Heart left ventricle (tissue), 16 donors: ENCODE measurements around the gene SBSN. TPM values are rescaled to one million over a fixed set of nuclear protein-coding genes. Genes with fewer than 3 reads are reported as not detected.
A peak's percentile ranks its signal among the peaks of the same experiment; 100 is the strongest.

ENCODE experiments used
- ATAC-seq, 4 donors: fragments of 200-7000 bp; cut with Tn5 transposase; one replicate each; pipeline ENCODE4 v1.9.1; 2020 to 2022; ENCODE audit warnings: moderate library complexity in 4 of 4, mild to moderate bottlenecking in 3 of 4, moderate number of reproducible peaks in 1 of 4
- DNase-seq, 5 donors: peaks; one replicate each; pipeline ENCODE4 v3.0.0-alpha.2; 2020
- H3K27ac ChIP-seq, 12 donors: fragments of 200-600 bp; sonication (generic) in 4 of 12; one replicate each; pipeline versions ENCODE4 v1.5.0 to v1.8.0; 2016 to 2022; ENCODE audit warnings: mild to moderate bottlenecking in 2 of 12
- H3K27me3 ChIP-seq, 9 donors: fragments of 200-600 bp; sonication (generic) in 2 of 9; one replicate each; pipeline versions ENCODE4 v1.5.1 to v1.8.0; 2016 to 2022; ENCODE audit warnings: mild to moderate bottlenecking in 3 of 9
- H3K36me3 ChIP-seq, 9 donors: fragments of 200-600 bp; sonication (generic) in 2 of 9; one replicate each; pipeline versions ENCODE4 v1.5.0 to v1.8.0; 2018 to 2022; ENCODE audit warnings: mild to moderate bottlenecking in 2 of 9
- H3K4me1 ChIP-seq, 12 donors: fragments of 200-600 bp; sonication (generic) in 4 of 12; one replicate each; pipeline versions ENCODE4 v1.5.0 to v1.8.0; 2016 to 2022; ENCODE audit warnings: mild to moderate bottlenecking in 3 of 12
- H3K4me3 ChIP-seq, 12 donors: fragments of 200-600 bp; sonication (generic) in 4 of 12; one replicate each; pipeline versions ENCODE4 v1.5.0 to v1.8.0; 2017 to 2022; ENCODE audit warnings: mild to moderate bottlenecking in 9 of 12, moderate library complexity in 4 of 12
- H3K9me3 ChIP-seq, 12 donors: fragments of 200-600 bp; sonication (generic) in 4 of 12; one replicate each; pipeline versions ENCODE4 v1.5.0 to v1.8.0; 2016 to 2022; ENCODE audit warnings: mild to moderate bottlenecking in 1 of 12
- CTCF ChIP-seq, 12 donors: fragments of 200-600 bp; sonication (generic) in 4 of 12; IDR thresholded peaks; one replicate each; pipeline versions ENCODE4 v1.5.0 to v1.8.0; 2018 to 2022; ENCODE audit warnings: antibody characterized with exemption in 12 of 12, mild to moderate bottlenecking in 5 of 12
- POLR2A ChIP-seq, 2 donors: fragments of 450-650 bp; IDR thresholded peaks; one replicate each; pipeline ENCODE4 v1.6.1; 2017; ENCODE audit warnings: antibody characterized with exemption in 2 of 2, mild to moderate bottlenecking in 2 of 2, moderate library complexity in 2 of 2
- WGBS, 4 donors: extraction: QIAGEN DNeasy Blood & Tissue Kit in 2 of 4; methylation state at CpG; one replicate each; pipeline versions ENCODE4 v1.1.5 to v1.1.7; 2013 to 2018; 5-methylcytosine and 5-hydroxymethylcytosine counted together
- intact Hi-C, 10 donors: fragments of 100-400 bp; cut with DNase I; formaldehyde crosslinking; loops; one replicate each; pipeline versions ENCODE4 v1.11.1 to v1.14.2; 2022
- polyA plus RNA-seq, 2 donors: library from polyadenylated mRNA; stranded (reverse); fragments of 200-250 nt; gene quantifications; one replicate each; pipeline ENCODE4 v1.2.3, GENCODE V29; 2013
- total RNA-seq, 9 donors: library from RNA; depleted of rRNA in 2 of 9; stranded (reverse); fragments of >200 nt in 2 of 9; fragmentation: NEBNext Ultra II Directional in 3 of 9; extraction: Animal tissue kit (Norgen Biotek cat#: 25700) in 3 of 9; gene quantifications; one replicate each; pipeline versions ENCODE4 v1.1.0 to v1.2.4, GENCODE V29; 2016 to 2023
- donor health status: ischemic (EF 13 %, LVEDD 7.1; RV severe dilation, severe dysfunction).
- donor health status: healthy with polysubstance abuse.
- donor health status: DM: no; HTN: yes; CAD: no.
- donor health status: DM: no; HTN: no; CAD: no.
- donor health status: ischemic (EF 25% LVEDD 6.9; RV normal size, moderate dysfunction).
- donor health status: ischemic (EF 25% LVEDD 5.7; RV mildly dilated, moderate dysfunction).
- donor health status: healthy.
- donor health status: DM: yes; HTN: yes; CAD: no.
- donor health status: ischemic (EF 35%, LVEDD 5.7; RV mildly dilated, moderate dysfunction).
- donor health status: nonischemic (EF 11% LVEDD 7.7; RV severe dilation, severe dysfunction).
- donor health status: DM: yes; HTN: yes; CAD: no.
- donor health status: PGD.
- donor health status: ischemic (EF 29% LVEDD 5.4; RV normal size, mild dysfunction).
- donor health status: nonischemic (EF 23%, LVEDD 6.1; RV moderate dilation, normal function).

SBSN gene
- total and polyA plus RNA-seq, 11 donors, result not detected

- H3K27me3 ChIP-seq, result peaks cover 8 to 48% (median 23%) of the 10 kb centered on the region in 9 donors
- H3K9me3 ChIP-seq, result no peaks in the 10 kb centered on the region
- TF ChIP-seq CTCF (IDR thresholded peaks at IDR 0.05), result no peak
- TF ChIP-seq POLR2A (IDR thresholded peaks at IDR 0.05), result no peak
- H3K4me3 ChIP-seq, result no peak overlapping the region
- ATAC-seq, result no peak
- no peaks in the 10 kb centered on the region for H3K36me3 ChIP-seq
- 79 to 85% (median 82%) methylated on average over 16 of the region's 16 CpGs for WGBS, 4 donors
- intact Hi-C loops, result no loop called here
- no peak for DNase-seq
- no peak overlapping the region for H3K27ac ChIP-seq
- peaks cover 0 to 14% (median 4%) of the 10 kb centered on the region in 12 donors for H3K4me1 ChIP-seq
These were observed 28.9 kb upstream of the SBSN start for GRCh38 chr19:35556846-35557538.

- intact Hi-C loops, result no loop called here
- WGBS, 4 donors, result 84 to 87% (median 87%) methylated on average over 9 of the region's 9 CpGs
- ATAC-seq (no peak), DNase-seq (no peak)
- H3K9me3 ChIP-seq, result no peaks in the 10 kb centered on the region
- peaks cover 0 to 14% (median 4%) of the 10 kb centered on the region in 12 donors for H3K4me1 ChIP-seq
- no peak overlapping the region for H3K27ac ChIP-seq
- no peak for TF ChIP-seq POLR2A (IDR thresholded peaks at IDR 0.05)
- TF ChIP-seq CTCF (IDR thresholded peaks at IDR 0.05), result no peak
- peaks cover 8 to 40% (median 23%) of the 10 kb centered on the region in 9 donors for H3K27me3 ChIP-seq
- H3K4me3 ChIP-seq, result no peak overlapping the region
- H3K36me3 ChIP-seq, result no peaks in the 10 kb centered on the region
These were observed 28.0 kb upstream of the SBSN start for GRCh38 chr19:35556025-35556590.

GRCh38 chr19:35555301-35556005 is 27.3 kb upstream of the SBSN start:
- Histone ChIP-seq H3K27me3 (peaks cover 8 to 35% (median 23%) of the 10 kb centered on the region in 9 donors), H3K4me1 (peaks cover 0 to 14% (median 4%) of the 10 kb centered on the region in 12 donors), H3K27ac (no peak overlapping the region), H3K36me3 (no peaks in the 10 kb centered on the region), H3K4me3 (no peak overlapping the region), H3K9me3 (no peaks in the 10 kb centered on the region)
- TF ChIP-seq CTCF (IDR thresholded peaks at IDR 0.05) (peak in 1 of 12 donors; percentile 7), POLR2A (IDR thresholded peaks at IDR 0.05) (no peak)
- ATAC-seq (no peak), DNase-seq (no peak)
- intact Hi-C loops, result no loop called here
- WGBS, 4 donors, result 50 to 70% (median 65%) methylated on average over 10 to 30 of the region's 30 CpGs

- ATAC-seq (no peak), DNase-seq (no peak)
- intact Hi-C loops, result no loop called here
- TF ChIP-seq POLR2A (IDR thresholded peaks at IDR 0.05) (no peak), CTCF (IDR thresholded peaks at IDR 0.05) (no peak)
- Histone ChIP-seq H3K9me3 (no peaks in the 10 kb centered on the region), H3K4me3 (no peak overlapping the region), H3K4me1 (peaks cover 0 to 14% (median 4%) of the 10 kb centered on the region in 12 donors), H3K27ac (no peak overlapping the region), H3K36me3 (no peaks in the 10 kb centered on the region), H3K27me3 (peaks cover 7 to 22% (median 13%) of the 10 kb centered on the region in 9 donors)
- 58 to 68% (median 66%) methylated on average over 5 of the region's 5 CpGs for WGBS, 4 donors
These were observed 26.0 kb upstream of the SBSN start for GRCh38 chr19:35554076-35554475.
